Activated CD4-positive, alpha-beta T cell treated with anti-CD3 and anti-CD28 coated beads for 1 hour (primary cell): ENCODE measurements around the gene PMVK.
A peak's percentile ranks its signal among the peaks of the same experiment; 100 is the strongest.

Experiments
- DNase-seq: peaks from one replicate; pipeline ENCODE4 v3.0.0-alpha.2; 2020

Gene PMVK

DNA sequence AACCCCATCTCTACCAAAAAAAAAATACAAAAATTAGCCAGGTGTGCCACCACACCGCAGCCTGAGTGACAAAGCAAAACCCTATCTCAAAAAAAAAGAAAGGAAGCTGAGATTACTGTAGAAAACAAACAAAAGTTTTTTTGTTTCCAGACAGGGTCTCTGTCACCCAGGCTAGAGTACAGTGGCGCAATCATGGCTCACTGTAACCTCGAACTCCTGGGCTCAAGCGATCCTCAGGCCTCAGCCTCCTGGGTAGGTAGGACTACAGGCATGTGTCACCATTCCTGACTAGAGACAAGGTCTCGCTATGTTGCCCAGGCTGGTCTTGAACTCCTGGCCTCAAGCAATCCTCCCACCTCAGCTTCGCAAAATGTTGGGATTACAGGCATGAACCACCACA, 27.8 kb upstream of the PMVK start:
- no peak for DNase-seq

GRCh38 chr1:154963643-154964042, 27.1 kb upstream of the PMVK start:
- no peak for DNase-seq

GRCh38 chr1:154962795-154963330, 26.3 kb upstream of the PMVK start:
- no peak for DNase-seq

- no peak for DNase-seq
Observed at GRCh38 chr1:154962156-154962749, 25.7 kb upstream of the PMVK start.

DNA sequence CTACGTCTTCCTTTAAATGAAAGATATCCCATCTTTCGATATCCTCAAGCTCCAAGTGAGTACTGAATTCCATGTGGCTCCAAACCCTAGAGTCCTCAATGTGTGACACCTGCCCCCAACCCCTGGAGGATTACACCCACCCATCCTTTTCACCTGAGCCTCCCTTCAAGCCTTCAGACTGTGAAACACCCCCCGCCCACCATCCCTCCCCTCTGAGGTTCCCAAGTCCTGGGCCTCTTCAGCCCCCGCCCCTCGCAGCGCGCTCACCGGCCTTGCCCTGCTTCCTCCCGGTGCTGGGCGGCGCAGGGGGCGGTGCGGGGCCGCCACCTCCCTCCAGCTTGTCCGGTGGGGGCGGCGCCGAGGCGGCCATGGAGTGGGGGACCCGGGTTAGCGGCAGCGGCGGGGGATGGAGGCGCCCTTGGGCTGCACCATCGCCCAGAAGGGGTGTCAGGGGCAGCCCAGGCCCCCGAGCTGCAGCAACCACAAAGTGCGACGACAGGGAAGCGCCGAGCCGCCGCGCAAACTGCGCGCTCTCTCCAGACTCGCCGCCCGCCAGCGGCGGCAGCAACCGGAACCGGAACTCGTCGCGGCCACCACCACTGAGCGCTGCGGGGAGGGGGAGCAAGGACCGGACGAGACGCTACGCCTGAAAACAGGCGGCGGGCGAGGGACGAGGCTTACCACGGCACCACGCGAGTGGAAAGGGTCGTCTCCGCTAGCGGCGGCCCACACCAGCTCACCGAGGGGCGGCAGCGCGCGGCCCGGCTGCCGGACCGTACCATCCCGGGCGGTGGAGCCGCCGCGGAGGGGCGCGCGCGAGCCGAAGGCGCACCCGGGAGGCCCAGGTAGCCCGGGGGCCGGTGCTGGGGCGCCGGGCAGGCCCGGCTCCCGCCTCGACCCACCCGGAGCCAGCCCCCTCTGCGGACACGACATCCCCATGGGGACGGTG, 25.0 kb upstream of the PMVK start, which contains the start of gene PYGO2:
Gene PYGO2, minus strand, starts transcription at position 576 of the 949 bp plus-strand sequence. Its CDS starts 206 bp downstream, at position 370.
- DNase-seq: peak; percentile 67

DNA sequence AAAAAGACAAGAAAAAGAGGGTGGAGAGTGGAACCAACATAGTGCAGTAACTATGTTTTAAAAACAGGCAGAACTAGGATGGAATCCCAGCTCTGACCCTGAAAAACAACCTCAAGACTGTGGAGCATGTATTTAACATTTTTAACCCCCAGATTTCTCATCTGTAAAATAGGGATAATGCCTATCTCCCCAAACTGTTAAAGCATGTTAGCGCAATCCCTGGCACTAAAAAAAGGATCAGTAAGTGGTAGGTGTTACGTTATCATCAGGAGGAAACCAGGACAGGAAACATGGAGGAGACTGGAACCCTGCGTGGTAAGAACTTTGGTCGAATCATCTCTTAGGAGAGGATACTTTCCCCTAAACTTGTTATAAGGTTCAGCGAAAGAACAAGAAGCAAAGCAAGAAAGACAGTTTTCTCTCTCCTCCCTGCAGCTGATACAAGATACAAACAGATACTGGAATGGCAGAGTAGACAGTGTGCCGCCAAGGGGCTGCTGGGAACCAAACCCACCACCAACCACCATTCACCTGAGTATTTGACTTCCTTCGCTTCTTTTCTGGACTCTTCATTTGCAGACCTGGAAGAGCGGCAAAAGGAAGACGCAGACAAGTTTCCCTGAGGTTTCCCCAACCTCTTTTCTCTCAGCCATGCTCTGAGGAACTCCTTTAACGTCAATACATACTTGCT, 24.1 kb upstream of the PMVK start:
- no peak for DNase-seq

GRCh38 chr1:154959426-154959780, 22.9 kb upstream of the PMVK start:
- no peak for DNase-seq

- DNase-seq: no peak
Observed at GRCh38 chr1:154958681-154959425, 22.3 kb upstream of the PMVK start.

GRCh38 chr1:154958036-154958435, 21.5 kb upstream of the PMVK start:
- no peak for DNase-seq

- no peak for DNase-seq
Observed at GRCh38 chr1:154957091-154957657, 20.7 kb upstream of the PMVK start.

DNA sequence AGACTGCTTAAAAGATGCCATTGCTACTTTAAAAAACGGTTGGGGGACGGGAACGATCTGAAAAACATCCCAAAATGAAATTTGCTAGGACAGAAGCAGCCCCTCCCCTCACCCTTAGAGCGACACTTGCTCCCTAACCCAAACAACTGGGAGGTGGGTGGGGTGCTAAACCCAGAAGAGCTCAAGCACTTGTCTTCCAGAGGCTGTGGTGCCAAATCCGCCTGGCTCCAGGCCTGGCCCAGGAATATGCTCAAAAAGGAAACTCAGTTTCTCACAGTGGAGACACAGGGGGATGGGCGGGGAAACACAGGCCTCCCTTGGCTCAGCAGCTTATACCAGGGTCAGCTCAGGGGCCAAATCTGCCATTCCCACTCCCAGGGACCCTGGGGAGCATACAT, 20.0 kb upstream of the PMVK start:
- no peak for DNase-seq

DNA sequence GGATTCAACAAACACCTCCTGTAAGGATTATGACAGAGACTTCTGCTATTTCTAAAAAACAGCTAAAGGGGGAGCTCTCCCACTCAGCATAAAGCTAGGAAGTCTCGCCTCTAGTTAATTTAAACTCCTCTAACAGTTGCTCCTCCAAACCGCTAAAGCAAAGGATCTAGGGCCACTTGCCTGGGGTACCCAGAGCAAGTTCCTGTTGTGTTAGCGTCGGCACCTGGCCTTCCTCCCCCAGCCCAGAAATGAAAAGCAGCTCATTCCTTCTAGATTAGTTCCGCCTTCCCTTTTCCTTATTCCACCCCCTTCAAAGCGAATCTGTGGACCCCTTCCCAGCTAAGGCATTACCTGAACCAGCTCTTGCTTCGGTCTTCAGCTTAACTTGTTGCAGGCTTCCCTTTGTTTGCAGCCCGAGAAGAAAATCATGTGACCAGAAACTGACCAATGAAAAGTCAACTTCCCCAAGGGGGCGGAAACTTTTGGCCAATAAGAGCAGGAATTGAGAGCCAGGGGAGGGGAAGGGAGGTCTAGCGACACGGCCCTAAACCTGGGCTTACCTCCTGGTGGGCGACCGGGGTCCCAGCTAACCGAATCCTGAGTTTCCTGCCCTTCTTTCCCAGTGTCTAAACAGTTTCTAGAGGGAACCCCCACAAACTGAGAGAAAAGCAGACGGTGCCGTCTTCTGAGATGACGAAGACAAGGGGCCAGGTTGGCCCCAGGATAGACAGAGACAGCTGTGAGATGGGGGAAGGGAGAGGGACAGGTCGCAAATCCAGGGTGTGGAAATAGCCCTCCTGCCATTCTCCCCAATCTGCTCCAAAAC, 19.4 kb upstream of the PMVK start, which contains the start of gene PBXIP1:
Gene PBXIP1, minus strand, starts transcription at position 382 of the 826 bp plus-strand sequence. CDS start 2,378 bp downstream, outside the sequence.
- peak; percentile 67 for DNase-seq

DNA sequence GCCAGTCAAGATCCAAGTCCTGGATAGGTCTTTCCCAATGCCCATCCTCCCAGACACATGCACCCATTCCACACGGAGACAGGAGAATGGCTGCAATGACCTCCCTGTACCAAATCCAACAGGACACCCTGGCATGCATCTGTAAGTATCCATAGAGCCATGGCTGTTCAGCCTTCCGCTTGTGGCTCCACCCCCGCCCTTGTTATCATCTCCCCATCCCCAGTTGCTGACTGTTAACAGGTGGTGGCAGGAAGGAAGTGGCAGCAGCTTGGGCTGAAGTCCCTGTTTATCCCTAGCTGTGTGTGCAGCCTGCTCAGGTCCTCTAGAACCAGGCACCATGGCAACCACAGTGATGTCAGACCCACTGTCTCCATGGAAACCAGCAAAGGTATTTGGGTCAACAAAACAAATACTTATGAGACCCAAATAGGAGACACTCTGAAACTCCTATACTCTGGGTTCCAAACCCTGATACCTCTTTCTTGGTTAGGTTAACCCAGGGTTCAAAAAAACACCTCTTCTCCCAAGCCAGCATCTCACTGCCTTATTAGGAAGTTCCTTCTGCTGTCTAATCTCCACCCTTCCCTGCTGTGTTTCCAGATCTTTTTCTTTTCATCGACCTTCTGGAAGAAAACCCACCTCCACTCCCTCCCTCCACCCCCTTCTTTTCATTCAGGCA, 18.7 kb upstream of the PMVK start:
- DNase-seq: peak; percentile 85

- no peak for DNase-seq
Observed at GRCh38 chr1:154954541-154954940, 18.0 kb upstream of the PMVK start.

DNA sequence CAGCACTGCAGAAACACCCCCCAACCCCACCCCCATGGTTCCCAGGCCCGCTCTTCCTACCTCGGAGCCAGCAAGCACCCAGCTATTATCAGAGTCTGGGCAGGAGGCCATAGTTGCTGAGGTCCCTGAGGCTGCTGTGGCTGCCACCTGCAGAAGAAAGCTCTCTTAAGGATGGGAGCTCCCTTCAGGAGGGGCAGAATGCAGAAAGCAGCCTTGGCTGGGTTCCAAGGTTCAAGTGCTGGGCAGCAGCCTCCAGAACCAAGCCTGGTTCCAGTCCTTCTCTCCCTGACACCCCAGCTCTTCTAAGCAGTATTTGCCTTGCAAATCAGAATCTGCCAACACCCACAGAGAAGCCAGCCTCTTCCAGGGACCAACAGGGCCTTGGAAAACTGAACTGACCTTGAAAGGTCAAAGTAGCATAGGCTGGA, 17.1 kb upstream of the PMVK start:
- no peak for DNase-seq

- no peak for DNase-seq
Observed at GRCh38 chr1:154952664-154953063, 16.1 kb upstream of the PMVK start.

- no peak for DNase-seq
Observed at GRCh38 chr1:154951901-154952657, 15.6 kb upstream of the PMVK start.

DNA sequence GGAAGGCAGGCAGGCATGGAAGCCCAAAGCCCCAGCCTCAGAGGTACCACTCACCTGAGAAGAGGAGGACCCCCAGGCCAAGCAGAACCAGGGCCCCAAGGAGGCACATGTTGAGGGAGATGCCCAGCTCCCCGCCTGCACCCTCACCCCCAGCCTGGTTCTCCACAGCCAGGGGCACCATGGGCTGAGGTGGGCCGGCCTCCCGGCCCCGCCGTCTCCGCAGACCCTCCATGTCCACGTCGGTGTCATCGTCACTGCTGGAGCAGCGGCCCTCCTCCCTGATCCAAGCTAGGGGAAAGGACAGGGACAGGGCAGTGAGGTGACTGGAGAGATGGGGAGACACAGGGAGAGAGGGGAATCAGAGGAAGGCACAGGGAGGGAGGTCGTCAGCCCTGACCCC, 11.6 kb upstream of the PMVK start:
- no peak for DNase-seq

DNA sequence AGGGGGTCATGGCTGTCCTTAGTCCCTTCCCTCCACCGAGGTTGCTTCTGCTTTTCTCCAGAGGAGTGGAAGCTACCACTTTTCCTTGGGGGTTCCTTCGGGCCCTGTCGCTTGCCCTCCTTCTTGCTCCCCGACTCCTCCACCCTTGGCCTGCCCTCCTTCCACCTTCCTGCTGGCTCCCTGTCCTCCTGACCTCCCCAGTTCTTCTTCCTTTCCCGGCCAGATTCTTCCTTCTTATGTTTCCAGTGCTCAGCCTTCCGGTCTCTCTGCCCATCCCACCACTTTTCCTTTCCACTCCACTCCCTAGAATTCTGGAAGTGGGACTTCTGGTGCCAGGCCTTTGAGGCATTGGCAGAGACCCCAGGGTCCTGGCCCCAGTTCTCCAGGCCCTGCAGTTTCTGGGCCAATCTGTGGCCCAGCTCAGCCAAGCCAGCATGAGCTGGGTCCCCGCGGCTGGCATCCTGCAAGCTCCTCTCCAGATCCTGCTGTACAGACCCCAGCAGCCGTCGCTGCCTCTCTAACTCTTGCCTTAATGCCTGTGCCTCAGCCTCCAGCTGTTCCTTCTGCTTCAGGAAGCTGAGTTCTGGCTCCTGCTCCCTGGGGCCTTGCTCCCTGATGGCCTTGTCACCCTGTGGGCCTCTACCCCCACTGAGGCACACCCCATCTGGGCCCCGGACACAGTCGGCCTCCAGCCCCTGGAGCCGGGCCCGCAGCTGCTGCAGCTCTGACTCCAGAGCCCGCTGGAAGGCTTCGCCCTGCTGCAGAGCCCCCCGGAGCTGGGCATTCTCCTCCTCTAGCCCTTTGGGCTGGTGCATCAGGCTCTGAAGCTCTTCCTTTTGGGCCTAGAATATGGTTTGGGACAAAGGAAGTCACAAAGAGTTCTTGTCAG, 9.7 kb upstream of the PMVK start:
- no peak for DNase-seq
